GM21786 (cell line): ENCODE results near the gene MIS12.

Source experiments
- ATAC-seq: cut with Tn5 transposase; IDR thresholded peaks from one replicate; pipeline ENCODE4 v1.9.1; 2021; ENCODE audit not compliant: unreplicated experiment

The MIS12 gene

GRCh38 chr17:5532581-5532980 is 46.2 kb downstream of the MIS12 start:
- ATAC-seq, result no peak

- ATAC-seq, result no peak
Observed at GRCh38 chr17:5533486-5534315, 47.3 kb downstream of the MIS12 start.

GRCh38 chr17:5535436-5535835 is 49.1 kb downstream of the MIS12 start:
- no peak for ATAC-seq

- ATAC-seq, result no peak
Observed at GRCh38 chr17:5536866-5537650, 50.7 kb downstream of the MIS12 start.

- ATAC-seq, result no peak
Observed at GRCh38 chr17:5539286-5539685, 52.9 kb downstream of the MIS12 start.

GRCh38 chr17:5540321-5540720 is 54.0 kb downstream of the MIS12 start:
- no peak for ATAC-seq
